IPS-NIHi11 (cell line): ENCODE measurements around the gene CPN2.

ENCODE experiments used
- DNase-seq: peaks from one replicate; pipeline ENCODE4 v3.0.0; 2012; ENCODE audit warnings: mixed read lengths, low spot score

The CPN2 gene

DNA sequence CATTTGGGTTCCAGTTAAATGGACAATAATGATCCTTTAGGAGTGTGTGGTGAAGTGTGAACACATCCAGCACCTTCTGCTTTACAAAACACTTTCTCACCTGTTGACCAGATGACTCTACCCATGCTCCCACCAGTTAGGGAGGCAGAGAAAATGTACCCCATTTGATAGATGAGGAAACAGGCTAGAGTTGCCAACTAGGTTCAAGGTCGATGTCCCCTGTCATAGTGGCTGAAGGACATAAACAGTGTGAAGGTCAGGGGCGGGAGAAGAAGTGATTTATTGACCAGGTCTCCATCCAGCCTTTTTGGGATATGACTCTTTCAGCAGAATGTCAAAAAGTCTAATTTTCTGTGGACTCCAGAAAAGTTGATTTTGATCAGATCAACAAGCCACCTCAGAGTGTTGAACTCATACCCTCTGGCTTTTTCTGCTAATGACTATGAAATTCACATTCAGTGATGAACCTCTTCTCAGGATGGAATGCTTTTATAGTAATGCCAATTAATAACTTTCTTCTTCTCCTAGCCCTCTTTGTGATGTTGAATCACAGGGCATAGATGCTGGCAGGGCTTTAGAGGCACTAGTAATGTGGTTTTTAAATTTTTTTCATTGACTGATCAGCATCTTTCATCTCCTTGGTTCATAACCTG is 57.5 kb downstream of the CPN2 start:
- DNase-seq = no peak

DNA sequence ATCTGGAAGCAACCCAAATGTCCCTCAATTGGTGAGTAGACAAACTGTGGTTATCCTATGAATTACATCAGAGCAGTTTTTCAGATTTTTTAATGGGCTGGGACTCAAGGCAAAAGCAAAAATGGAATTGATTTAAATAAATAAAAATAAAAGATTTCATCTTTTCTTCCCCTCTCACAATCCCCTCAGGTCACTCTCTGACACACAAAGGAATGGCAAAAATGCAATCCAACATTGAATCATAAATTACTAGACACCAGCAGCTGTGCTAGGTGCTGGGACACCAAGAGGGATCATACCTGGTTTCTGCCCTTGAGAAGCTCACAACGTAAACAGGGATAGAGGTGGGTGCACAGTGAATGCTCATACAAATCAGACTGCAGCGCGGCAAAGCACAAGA is 58.8 kb downstream of the CPN2 start:
- no peak for DNase-seq
